ENCODE results near the gene GRM4.
A peak's percentile ranks its signal among the peaks of the same experiment; 100 is the strongest.

The GRM4 gene

GRCh38 chr6:34057191-34057590 is 88.7 kb downstream of the GRM4 start:
- H3K4me1 Mint-ChIP-seq: peaks cover 79% of the 10 kb centered on the region
- no peaks in the 10 kb centered on the region for H3K36me3 Mint-ChIP-seq (ENCODE audit: low read depth)
- no peak for TF ChIP-seq CTCF (IDR thresholded peaks at IDR 0.05)
- H3K27ac Mint-ChIP-seq: no peak overlapping the region
- no peaks in the 10 kb centered on the region for H3K9me3 Mint-ChIP-seq
- peaks cover 31% of the 10 kb centered on the region for H3K27me3 Mint-ChIP-seq (ENCODE audit: low read depth, poor library complexity)
- H3K4me3 Mint-ChIP-seq: peak overlapping the region; percentile 57
- no peak for DNase-seq

DNA sequence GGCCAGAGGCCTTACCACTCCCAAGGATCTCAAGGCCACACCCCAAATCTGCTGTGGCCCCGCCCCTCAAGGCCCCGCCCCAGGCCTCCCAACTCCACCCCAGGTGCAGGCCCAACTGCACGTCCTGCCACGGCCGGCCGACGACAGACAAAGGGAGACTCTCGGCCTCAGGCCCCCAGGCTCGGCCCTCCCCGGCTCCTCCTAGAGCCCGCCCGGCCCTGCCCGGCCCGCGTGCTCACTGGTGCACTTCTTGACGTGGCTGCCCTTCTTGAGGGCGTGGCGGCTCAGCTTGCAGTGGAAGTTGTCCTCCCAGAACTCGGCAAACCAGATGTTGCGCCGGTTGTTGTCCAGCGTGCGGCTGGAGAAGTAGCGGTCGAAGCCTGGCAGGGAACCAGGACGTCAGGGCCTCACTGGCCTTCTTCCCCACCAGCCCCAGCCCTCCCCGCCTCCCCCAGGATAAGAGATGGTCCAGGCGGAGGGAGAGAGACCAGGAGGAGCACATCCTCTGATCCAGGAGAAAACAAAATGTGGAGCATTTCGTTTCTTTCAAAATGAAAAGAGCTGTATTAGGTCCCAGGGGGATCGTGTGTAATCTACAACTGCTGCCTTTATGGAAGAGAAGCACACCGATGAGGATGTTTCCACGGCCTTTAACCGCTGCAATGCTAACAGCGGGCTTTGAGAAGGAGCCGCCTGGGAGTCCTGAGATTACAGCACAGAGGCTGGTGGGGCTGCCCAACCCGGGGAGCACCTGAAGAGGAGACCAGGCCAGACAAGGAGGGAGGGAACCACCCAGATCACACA is 89.4 kb downstream of the GRM4 start:
- Mint-ChIP-seq H3K27ac (no peak overlapping the region), H3K27me3 (ENCODE audit: low read depth, poor library complexity) (peaks cover 33% of the 10 kb centered on the region), H3K9me3 (no peaks in the 10 kb centered on the region), H3K4me3 (peak overlapping the region; percentile 57), H3K36me3 (ENCODE audit: low read depth) (no peaks in the 10 kb centered on the region), H3K4me1 (peaks cover 84% of the 10 kb centered on the region)
- peak; percentile 79 for DNase-seq
- TF ChIP-seq CTCF (IDR thresholded peaks at IDR 0.05): no peak

- H3K27me3 Mint-ChIP-seq (ENCODE audit: low read depth, poor library complexity): peaks cover 28% of the 10 kb centered on the region
- no peaks in the 10 kb centered on the region for H3K9me3 Mint-ChIP-seq
- peak; percentile 91 for TF ChIP-seq CTCF (IDR thresholded peaks at IDR 0.05)
- H3K4me3 Mint-ChIP-seq: no peak overlapping the region
- DNase-seq: peak; percentile 86
- H3K27ac Mint-ChIP-seq: no peak overlapping the region
- H3K4me1 Mint-ChIP-seq: peaks cover 89% of the 10 kb centered on the region
- H3K36me3 Mint-ChIP-seq (ENCODE audit: low read depth): no peaks in the 10 kb centered on the region
Measured at GRCh38 chr6:34055223-34055933, 90.5 kb downstream of the GRM4 start.

DNA sequence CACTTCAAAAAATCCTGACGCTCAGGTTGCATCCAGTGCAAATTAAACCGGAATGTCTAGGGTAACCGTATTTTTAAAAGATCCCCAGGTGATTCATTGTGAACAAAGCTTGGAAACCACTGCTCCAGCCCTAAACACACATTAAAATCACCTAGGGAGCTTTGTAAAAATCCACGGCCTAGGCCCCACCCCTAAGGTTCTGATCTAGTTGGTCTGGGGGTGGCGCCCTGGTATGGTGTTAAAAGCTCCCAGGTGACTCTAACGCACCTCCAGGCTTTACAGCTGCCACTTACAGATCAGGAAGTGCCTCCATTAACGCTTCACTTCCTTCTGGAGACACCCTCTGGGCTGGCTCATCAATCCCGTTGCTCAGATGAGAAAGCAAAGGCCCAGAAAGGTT is 92.2 kb downstream of the GRM4 start:
- H3K9me3 Mint-ChIP-seq: no peaks in the 10 kb centered on the region
- H3K36me3 Mint-ChIP-seq (ENCODE audit: low read depth): no peaks in the 10 kb centered on the region
- DNase-seq: no peak
- peaks cover 92% of the 10 kb centered on the region for H3K4me1 Mint-ChIP-seq
- no peak overlapping the region for H3K27ac Mint-ChIP-seq
- TF ChIP-seq CTCF (IDR thresholded peaks at IDR 0.05): no peak
- no peak overlapping the region for H3K4me3 Mint-ChIP-seq
- peaks cover 24% of the 10 kb centered on the region for H3K27me3 Mint-ChIP-seq (ENCODE audit: low read depth, poor library complexity)

DNA sequence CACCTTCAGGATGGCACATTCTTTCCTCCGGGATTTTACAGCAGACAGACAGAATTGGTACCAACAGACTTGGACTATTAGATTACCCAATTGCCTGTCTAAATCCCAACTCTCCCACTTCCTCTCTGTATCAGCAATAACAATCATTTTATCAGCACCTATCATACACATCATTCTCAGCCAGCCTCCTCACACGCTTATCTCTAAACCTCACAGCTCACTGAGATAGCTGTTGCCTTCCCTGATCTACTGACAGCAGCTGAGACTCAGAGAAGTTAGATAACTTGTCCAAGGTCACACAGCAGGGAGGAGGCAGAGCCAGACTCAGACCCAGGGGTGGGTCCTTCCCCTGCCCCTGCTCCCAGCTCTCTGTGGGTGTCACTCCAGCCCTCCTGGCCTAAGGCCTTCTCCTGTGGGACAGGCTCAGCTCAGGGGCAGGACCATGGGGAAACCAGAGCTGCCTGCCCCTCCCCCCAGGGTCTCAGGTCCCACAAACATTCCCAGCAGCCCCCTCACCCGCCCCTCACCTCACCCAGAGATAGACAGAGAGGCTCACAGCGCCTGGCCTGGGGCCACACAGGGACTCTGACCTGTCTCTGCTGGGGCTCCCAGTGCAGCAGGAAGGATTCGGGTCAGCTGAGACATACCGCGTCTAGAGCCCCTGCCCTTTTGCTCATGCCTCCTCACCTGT is 92.8 kb downstream of the GRM4 start:
- H3K4me3 Mint-ChIP-seq: no peak overlapping the region
- no peaks in the 10 kb centered on the region for H3K9me3 Mint-ChIP-seq
- peaks cover 90% of the 10 kb centered on the region for H3K4me1 Mint-ChIP-seq
- H3K36me3 Mint-ChIP-seq (ENCODE audit: low read depth): no peaks in the 10 kb centered on the region
- TF ChIP-seq CTCF (IDR thresholded peaks at IDR 0.05): no peak
- peaks cover 24% of the 10 kb centered on the region for H3K27me3 Mint-ChIP-seq (ENCODE audit: low read depth, poor library complexity)
- DNase-seq: no peak
- H3K27ac Mint-ChIP-seq: no peak overlapping the region

All from nephron progenitor cell (in vitro differentiated cells).